Gastrocnemius medialis (tissue), 4 donors: Measurements from ENCODE around the gene NARF. TPM values are rescaled to one million over a fixed set of nuclear protein-coding genes. Genes with fewer than 3 reads are reported as not detected.
"Not testable (repeated sequence)": the region's sequence is repeated elsewhere in the genome, so short reads cannot be mapped to it uniquely, and the experiment has no call there.

ENCODE experiments used
- ATAC-seq, 2 donors: fragments of 150-250 bp; one replicate each; pipeline ENCODE4 v1.9.1; 2016
- DNase-seq, 2 donors: peaks; one replicate each; pipeline ENCODE4 v3.0.0-alpha.2; 2019
- H3K27ac ChIP-seq, 4 donors: fragments of 200-600 bp; sonication (generic); 1 replicate in 1 of 4; 2 replicates in 3 of 4; pipeline ENCODE4 v1.5.1; 2016 to 2018; ENCODE audit warnings: mild to moderate bottlenecking in 2 of 4, moderate library complexity in 1 of 4
- H3K27me3 ChIP-seq, 3 donors: fragments of 200-600 bp; sonication (generic) in 2 of 3; 1 replicate in 1 of 3; 2 replicates in 2 of 3; pipeline versions ENCODE4 v1.5.1 to v1.6.0; 2016 to 2019; ENCODE audit warnings: mild to moderate bottlenecking in 1 of 3, moderate library complexity in 1 of 3
- H3K36me3 ChIP-seq, 2 donors: fragments of 200-600 bp; sonication (generic) in 1 of 2; one replicate each; pipeline ENCODE4 v1.5.1; 2017 to 2018
- H3K4me1 ChIP-seq, 2 donors: fragments of 200-600 bp; sonication (generic) in 1 of 2; one replicate each; pipeline ENCODE4 v1.5.1; 2016 to 2017; ENCODE audit warnings: mild to moderate bottlenecking in 2 of 2
- H3K4me3 ChIP-seq, 4 donors: fragments of 200-600 bp; sonication (generic) in 3 of 4; 1 replicate in 1 of 4; 2 replicates in 3 of 4; pipeline ENCODE4 v1.5.1; 2016 to 2019; ENCODE audit warnings: mild to moderate bottlenecking in 2 of 4
- H3K9me3 ChIP-seq, 3 donors: fragments of 200-600 bp; sonication (generic) in 2 of 3; 1 replicate in 1 of 3; 2 replicates in 2 of 3; pipeline ENCODE4 v1.5.1; 2016 to 2019
- POLR2A ChIP-seq, 2 donors: fragments of 450-650 bp; IDR thresholded peaks; one replicate each; pipeline ENCODE4 v1.6.1; 2017; ENCODE audit warnings: antibody characterized with exemption in 2 of 2, mild to moderate bottlenecking in 2 of 2, moderate library complexity in 2 of 2
- in situ Hi-C, 4 donors: fragments of 200-750 bp; cut with MboI; loops; one replicate each; pipeline versions ENCODE4 v1.15.0 to v1.8.0; 2017; ENCODE audit warnings: low sequenced_read_pairs in 4 of 4
- intact Hi-C: fragments of 100-400 bp; cut with DNase I; formaldehyde crosslinking; loops from one replicate; pipeline ENCODE4 v1.15.1; 2023; ENCODE audit warnings: low total_unique reads
- total RNA-seq, 4 donors: library from RNA; depleted of rRNA; stranded (reverse); fragments of >200 nt; gene quantifications; one replicate each; pipeline versions ENCODE4 v1.1.0 to v1.2.3, GENCODE V29; 2016
- TF ChIP-seq, protein P1 (sequence below), 5 experiments: fragments of 450-650 bp in 3 of 5; fragments of 200-600 bp in 2 of 5; sonication (generic) in 2 of 5; IDR thresholded peaks in 4 of 5; conservative IDR thresholded peaks in 1 of 5; 1 replicate in 4 of 5; 2 replicates in 1 of 5; pipeline ENCODE4 v1.5.1; 2016 to 2019; ENCODE audit warnings: antibody characterized with exemption in 5 of 5, mild to moderate bottlenecking in 3 of 5, moderate library complexity in 3 of 5

NARF gene
- total RNA-seq, 4 donors from 2014 or later: 29.6 to 63.4 (median 49.0) TPM

DNA sequence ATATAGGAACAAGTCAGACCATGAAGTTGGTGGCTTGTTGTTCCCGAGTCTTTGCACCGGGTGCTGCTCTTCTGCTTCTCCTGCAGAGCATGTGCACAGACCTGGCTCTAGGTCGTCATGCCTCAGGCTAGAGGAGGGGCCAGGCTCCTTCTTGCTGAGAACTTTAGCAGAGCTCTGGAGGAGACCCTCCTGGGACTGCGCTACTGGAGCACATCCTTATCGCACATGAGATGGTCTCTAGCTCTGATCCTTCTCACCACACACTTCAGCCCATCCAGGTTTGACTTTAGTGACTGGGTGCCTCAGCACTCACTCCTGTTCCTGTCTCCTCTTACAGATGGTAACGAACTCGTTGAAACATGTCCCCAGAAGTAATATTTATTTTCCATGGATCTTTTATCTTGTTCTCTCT lies 75.9 kb downstream of the NARF start:
- TF ChIP-seq POLR2A (IDR thresholded peaks at IDR 0.05): no peak
- TF ChIP-seq, protein P1, sequence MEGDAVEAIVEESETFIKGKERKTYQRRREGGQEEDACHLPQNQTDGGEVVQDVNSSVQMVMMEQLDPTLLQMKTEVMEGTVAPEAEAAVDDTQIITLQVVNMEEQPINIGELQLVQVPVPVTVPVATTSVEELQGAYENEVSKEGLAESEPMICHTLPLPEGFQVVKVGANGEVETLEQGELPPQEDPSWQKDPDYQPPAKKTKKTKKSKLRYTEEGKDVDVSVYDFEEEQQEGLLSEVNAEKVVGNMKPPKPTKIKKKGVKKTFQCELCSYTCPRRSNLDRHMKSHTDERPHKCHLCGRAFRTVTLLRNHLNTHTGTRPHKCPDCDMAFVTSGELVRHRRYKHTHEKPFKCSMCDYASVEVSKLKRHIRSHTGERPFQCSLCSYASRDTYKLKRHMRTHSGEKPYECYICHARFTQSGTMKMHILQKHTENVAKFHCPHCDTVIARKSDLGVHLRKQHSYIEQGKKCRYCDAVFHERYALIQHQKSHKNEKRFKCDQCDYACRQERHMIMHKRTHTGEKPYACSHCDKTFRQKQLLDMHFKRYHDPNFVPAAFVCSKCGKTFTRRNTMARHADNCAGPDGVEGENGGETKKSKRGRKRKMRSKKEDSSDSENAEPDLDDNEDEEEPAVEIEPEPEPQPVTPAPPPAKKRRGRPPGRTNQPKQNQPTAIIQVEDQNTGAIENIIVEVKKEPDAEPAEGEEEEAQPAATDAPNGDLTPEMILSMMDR (IDR thresholded peaks at IDR 0.05 in 4 of 5, conservative IDR thresholded peaks at IDR 0.05 in 1 of 5): no peak
- no peaks in the 10 kb centered on the region for H3K9me3 ChIP-seq
- peak overlapping the region; percentile 83 to 93 (median 86) for H3K27ac ChIP-seq
- no peaks in the 10 kb centered on the region for H3K27me3 ChIP-seq
- H3K4me1 ChIP-seq: peaks cover 75 to 76% of the 10 kb centered on the region in 2 donors
- in situ Hi-C loops: no loop called here
- no peak for ATAC-seq
- intact Hi-C loops: no loop called here
- no peak overlapping the region for H3K4me3 ChIP-seq
- H3K36me3 ChIP-seq: no peaks in the 10 kb centered on the region
- no peak for DNase-seq

DNA sequence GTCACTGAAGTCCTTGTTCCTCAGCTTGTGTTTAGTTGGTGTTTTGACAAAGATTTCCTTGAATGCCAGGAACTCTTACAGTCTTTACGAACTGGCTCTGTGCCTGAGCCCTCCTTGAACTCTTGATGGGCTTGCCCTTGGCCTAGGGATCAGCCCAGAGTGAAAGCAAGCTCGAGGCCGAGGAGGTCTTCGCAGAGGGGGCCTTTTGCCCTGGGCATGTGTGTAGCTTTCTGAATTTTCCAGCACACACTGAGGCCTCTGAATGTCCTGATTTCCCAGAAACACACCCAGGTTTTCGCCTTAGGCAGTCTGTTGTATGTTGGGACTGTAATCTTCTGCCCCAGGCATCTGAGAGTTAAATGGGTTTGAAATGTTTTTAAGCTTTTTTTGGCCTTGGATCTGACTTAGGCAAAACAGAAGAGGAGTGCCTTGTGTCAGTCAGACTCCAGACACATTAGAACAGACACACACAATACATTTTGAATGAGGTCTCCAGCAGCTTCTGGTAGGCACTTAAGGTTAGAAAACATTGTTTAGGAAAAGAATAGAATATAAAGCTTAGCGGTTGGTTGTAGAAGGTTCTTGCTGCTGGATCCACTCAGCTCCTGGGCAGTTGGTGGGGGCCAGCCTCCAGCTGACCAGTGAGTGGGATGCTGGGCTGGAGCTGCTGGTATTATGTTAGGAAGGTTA lies 78.1 kb downstream of the NARF start:
- Histone ChIP-seq H3K4me1 (peaks cover 54 to 63% of the 10 kb centered on the region in 2 donors), H3K27me3 (no peaks in the 10 kb centered on the region), H3K9me3 (no peaks in the 10 kb centered on the region), H3K36me3 (no peaks in the 10 kb centered on the region), H3K4me3 (peak overlapping the region; percentile 18 to 33 (median 22)), H3K27ac (peak overlapping the region; percentile 83 to 93 (median 86))
- in situ Hi-C loops: no loop called here
- intact Hi-C loops: no loop called here
- ATAC-seq: peak; percentile 42 to 52
- TF ChIP-seq POLR2A (IDR thresholded peaks at IDR 0.05): no peak
- TF ChIP-seq, protein P1 (IDR thresholded peaks at IDR 0.05 in 4 of 5, conservative IDR thresholded peaks at IDR 0.05 in 1 of 5): no peak
- DNase-seq: no peak

DNA sequence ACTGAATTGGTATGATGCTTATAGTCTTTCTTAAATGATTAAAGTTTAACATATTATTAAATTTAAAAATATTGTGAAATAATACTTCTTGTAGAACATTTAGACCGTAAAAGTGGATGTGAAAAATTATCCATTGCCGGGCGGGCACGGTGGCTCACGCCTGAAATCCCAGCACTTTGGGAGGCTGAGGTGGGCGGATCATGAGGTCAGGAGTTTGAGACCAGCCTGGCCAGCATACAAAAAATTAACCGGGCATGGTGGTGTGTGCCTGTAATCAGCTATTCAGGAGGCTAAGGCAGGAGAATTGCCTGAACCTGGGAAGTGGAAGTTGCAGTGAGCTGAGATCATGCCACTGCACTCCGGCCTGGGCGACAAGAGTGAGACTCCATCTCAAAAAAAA lies 78.7 kb downstream of the NARF start:
- H3K27ac ChIP-seq: peak overlapping the region; percentile 83 to 93 (median 86)
- H3K36me3 ChIP-seq, DNase-seq, in situ Hi-C loops, H3K9me3 ChIP-seq, intact Hi-C loops, ATAC-seq, H3K27me3 ChIP-seq: not testable (repeated sequence)
- peak overlapping the region in 3 of 4 donors; percentile 18 to 24 (median 20) for H3K4me3 ChIP-seq
- peaks cover 49 to 61% of the 10 kb centered on the region in 2 donors for H3K4me1 ChIP-seq

DNA sequence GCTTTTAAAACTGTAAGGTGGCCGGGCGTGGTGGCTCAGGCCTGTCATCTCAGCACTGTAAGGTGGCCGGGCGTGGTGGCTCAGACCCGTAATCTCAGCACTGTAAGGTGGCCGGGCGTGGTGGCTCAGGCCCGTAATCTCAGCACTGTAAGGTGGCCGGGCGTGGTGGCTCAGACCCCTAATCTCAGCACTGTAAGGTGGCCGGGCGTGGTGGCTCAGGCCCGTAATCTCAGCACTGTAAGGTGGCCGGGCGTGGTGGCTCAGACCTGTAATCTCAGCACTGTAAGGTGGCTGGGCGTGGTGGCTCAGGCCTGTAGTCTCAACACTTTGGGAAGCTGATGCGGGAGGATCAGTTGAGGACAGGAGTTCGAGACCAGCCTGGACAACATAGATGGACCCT lies 80.5 kb downstream of the NARF start:
- intact Hi-C loops, in situ Hi-C loops, ATAC-seq, H3K27me3 ChIP-seq, H3K9me3 ChIP-seq, DNase-seq, H3K4me3 ChIP-seq, H3K36me3 ChIP-seq: not testable (repeated sequence)
- Histone ChIP-seq H3K4me1 (peaks cover 53 to 61% of the 10 kb centered on the region in 2 donors), H3K27ac (peak overlapping the region; percentile 83 to 93 (median 86))

Other genes starting within 250 kb of the NARF start
- 10 to 100 TPM in 1 of 4 donors, 1 to 10 TPM in 3; 3.7 to 11.3 (median 5.1) TPM for gene CCDC57, start 245.9 kb upstream of the NARF start, total RNA-seq
- gene SLC16A3, start 229.7 kb upstream of the NARF start, total RNA-seq: 100 to 1,000 TPM in 2 of 4 donors, 10 to 100 TPM in 2; 46.0 to 173 (median 126) TPM
- 10 to 100 TPM; 34.0 to 55.2 (median 47.3) TPM for gene CSNK1D, start 185.0 kb upstream of the NARF start, total RNA-seq
- gene CD7, start 141.1 kb upstream of the NARF start, total RNA-seq: 1 to 10 TPM in 1 of 4 donors, not detected in 3; 1.7 TPM
- 1 to 10 TPM; 3.3 to 9.5 (median 5.6) TPM for gene SECTM1, start 125.0 kb upstream of the NARF start, total RNA-seq
- under 1 TPM in 1 of 4 donors, not detected in 3; 0.40 TPM for gene TEX19, start 99.5 kb upstream of the NARF start, total RNA-seq
- gene UTS2R, start 87.0 kb upstream of the NARF start, total RNA-seq: not detected
- gene HEXD, start 40.4 kb upstream of the NARF start, total RNA-seq: 10 to 100 TPM; 15.5 to 35.1 (median 22.5) TPM
- gene OGFOD3, start 40.2 kb upstream of the NARF start, total RNA-seq: 10 to 100 TPM; 25.8 to 72.1 (median 27.7) TPM
- 10 to 100 TPM; 17.3 to 29.8 (median 19.3) TPM for gene CYBC1, start 8.0 kb upstream of the NARF start, total RNA-seq
- gene FOXK2, start 61.0 kb downstream of the NARF start, total RNA-seq: 100 to 1,000 TPM in 1 of 4 donors, 10 to 100 TPM in 3; 70.7 to 109 (median 85.0) TPM
- 10 to 100 TPM; 28.0 to 39.2 (median 34.8) TPM for gene WDR45B, start 189.7 kb downstream of the NARF start, total RNA-seq
- gene RAB40B, start 240.0 kb downstream of the NARF start, total RNA-seq: 10 to 100 TPM; 19.0 to 52.7 (median 24.4) TPM